H9 (cell line): ENCODE data around the gene ZSCAN16. TPM values are rescaled to one million over a fixed set of nuclear protein-coding genes. Genes with fewer than 3 reads are reported as not detected.

Source experiments
- DNase-seq: peaks from one replicate; pipeline ENCODE4 v3.0.0-alpha.2; 2017
- H2AFZ ChIP-seq: one replicate; pipeline ENCODE4 v1.6.1; 2013; ENCODE audit warnings: mild to moderate bottlenecking, low read length, control low read depth, moderate library complexity
- H2AK5ac ChIP-seq: 2 replicates; pipeline ENCODE4 v1.6.1; 2013; ENCODE audit warnings: low read length, control low read depth, mixed read lengths; ENCODE audit not compliant: insufficient read length
- H2BK120ac ChIP-seq: one replicate; pipeline ENCODE4 v1.6.1; 2013; ENCODE audit warnings: low read depth, mild to moderate bottlenecking, low read length, control low read depth, inconsistent platforms; ENCODE audit not compliant: poor library complexity, severe bottlenecking
- H2BK12ac ChIP-seq: 2 replicates; pipeline ENCODE4 v1.6.1; 2013; ENCODE audit warnings: low read length, control low read depth, mixed read lengths, low read depth; ENCODE audit not compliant: insufficient read length
- H2BK15ac ChIP-seq: 2 replicates; pipeline ENCODE4 v1.6.1; 2013; ENCODE audit warnings: low read depth, low read length, control low read depth
- H2BK20ac ChIP-seq: one replicate; pipeline ENCODE4 v1.6.1; 2013; ENCODE audit warnings: low read depth, mild to moderate bottlenecking, low read length, control low read depth, inconsistent platforms; ENCODE audit not compliant: poor library complexity, severe bottlenecking
- H2BK5ac ChIP-seq: 2 replicates; pipeline ENCODE4 v1.6.1; 2013; ENCODE audit warnings: low read length, control low read depth, mixed read lengths; ENCODE audit not compliant: insufficient read length
- H3K14ac ChIP-seq: 2 replicates; pipeline ENCODE4 v1.6.1; 2013; ENCODE audit warnings: low read length, control low read depth; ENCODE audit not compliant: insufficient read depth
- H3K18ac ChIP-seq: 2 replicates; pipeline ENCODE4 v1.6.1; 2013; ENCODE audit warnings: low read depth, mild to moderate bottlenecking, mixed read lengths, low read length, control low read depth; ENCODE audit not compliant: insufficient read length
- H3K23ac ChIP-seq: 2 replicates; pipeline ENCODE4 v1.6.1; 2013; ENCODE audit warnings: low read length, control low read depth, mixed read lengths, low read depth; ENCODE audit not compliant: insufficient read length
- H3K23me2 ChIP-seq: 2 replicates; pipeline ENCODE4 v1.6.1; 2013; ENCODE audit warnings: low read depth, mild to moderate bottlenecking, mixed read lengths, low read length, control low read depth; ENCODE audit not compliant: insufficient read length, poor library complexity, severe bottlenecking
- H3K27ac ChIP-seq: 2 replicates; pipeline ENCODE4 v1.5.1; 2013; ENCODE audit warnings: low read length, control low read depth, mixed read lengths, low read depth; ENCODE audit not compliant: insufficient read length
- H3K27me3 ChIP-seq: 2 replicates; pipeline ENCODE4 v1.6.1; 2013; ENCODE audit warnings: low read length, control low read depth, inconsistent platforms; ENCODE audit not compliant: insufficient read depth
- H3K4ac ChIP-seq: 2 replicates; pipeline ENCODE4 v1.6.1; 2013; ENCODE audit warnings: low read depth, mild to moderate bottlenecking, control low read depth, inconsistent platforms, low read length, moderate library complexity
- H3K4me1 ChIP-seq: 2 replicates; pipeline ENCODE4 v1.6.1; 2013; ENCODE audit warnings: low read length, control low read depth, inconsistent platforms; ENCODE audit not compliant: insufficient read depth
- H3K4me2 ChIP-seq: 2 replicates; pipeline ENCODE4 v1.6.1; 2013; ENCODE audit warnings: low read length, control low read depth, mixed read lengths; ENCODE audit not compliant: insufficient read length, insufficient read depth
- H3K56ac ChIP-seq: 2 replicates; pipeline ENCODE4 v1.6.1; 2013; ENCODE audit warnings: low read depth, mild to moderate bottlenecking, mixed read lengths, low read length, control low read depth; ENCODE audit not compliant: insufficient read length
- H3K79me1 ChIP-seq: 2 replicates; pipeline ENCODE4 v1.6.1; 2013; ENCODE audit warnings: low read depth, mild to moderate bottlenecking, moderate library complexity, low read length, control low read depth, inconsistent platforms; ENCODE audit not compliant: insufficient read depth, poor library complexity, severe bottlenecking
- H3K79me2 ChIP-seq: 2 replicates; pipeline ENCODE4 v1.6.1; 2013; ENCODE audit warnings: low read length, control low read depth, inconsistent platforms; ENCODE audit not compliant: insufficient read depth
- H3K9ac ChIP-seq: 2 replicates; pipeline ENCODE4 v1.6.1; 2013; ENCODE audit warnings: low read length, control low read depth, mixed read lengths; ENCODE audit not compliant: insufficient read length; ENCODE audit errors: extremely low read depth
- H3K9me3 ChIP-seq: one replicate; pipeline ENCODE4 v1.6.1; 2013; ENCODE audit warnings: low read depth, low read length, inconsistent platforms; ENCODE audit not compliant: control insufficient read depth
- H3T11ph ChIP-seq: one replicate; pipeline ENCODE4 v1.6.1; 2013; ENCODE audit warnings: mild to moderate bottlenecking, low read length, control low read depth, inconsistent platforms
- H4K20me1 ChIP-seq: one replicate; pipeline ENCODE4 v1.6.1; 2013; ENCODE audit not compliant: control insufficient read depth, insufficient read length, insufficient read depth
- H4K5ac ChIP-seq: 2 replicates; pipeline ENCODE4 v1.6.1; 2013; ENCODE audit warnings: low read depth, mild to moderate bottlenecking, mixed read lengths, low read length, control low read depth; ENCODE audit not compliant: insufficient read length
- H4K8ac ChIP-seq: replicated peaks from 2 replicates; pipeline ENCODE4 v1.6.1; 2013; ENCODE audit warnings: low read length, control low read depth, mixed read lengths, low read depth; ENCODE audit not compliant: insufficient read length
- H4K91ac ChIP-seq: 2 replicates; pipeline ENCODE4 v1.6.1; 2013; ENCODE audit warnings: low read depth, mild to moderate bottlenecking, moderate library complexity, mixed read lengths, low read length, control low read depth; ENCODE audit not compliant: insufficient read length
- H3K27ac Mint-ChIP-seq, 3 experiments: 2 replicates in 2 of 3; 3 replicates in 1 of 3; pipeline ENCODE4 v1.8.0; 2020 to 2021; ENCODE audit warnings: mixed read lengths in 3 of 3, mild to moderate bottlenecking in 1 of 3, moderate library complexity in 1 of 3
- H3K27me3 Mint-ChIP-seq: 2 replicates; pipeline ENCODE4 v1.8.0; 2021; ENCODE audit warnings: low read depth, mild to moderate bottlenecking, moderate library complexity, mixed read lengths
- H3K36me3 Mint-ChIP-seq, 3 experiments: 2 replicates in 2 of 3; 3 replicates in 1 of 3; pipeline ENCODE4 v1.8.0; 2020 to 2021; ENCODE audit warnings: low read depth in 3 of 3, mixed read lengths in 3 of 3; ENCODE audit not compliant: insufficient read depth in 1 of 3
- H3K4me1 Mint-ChIP-seq, 2 experiments: 2 replicates each; pipeline ENCODE4 v1.8.0; 2020; ENCODE audit warnings: mixed read lengths in 2 of 2
- H3K4me3 Mint-ChIP-seq, 2 experiments: 2 replicates in 1 of 2; 3 replicates in 1 of 2; pipeline ENCODE4 v1.8.0; 2020 to 2021; ENCODE audit warnings: mild to moderate bottlenecking in 2 of 2, mixed read lengths in 2 of 2, moderate library complexity in 1 of 2
- H3K9me3 Mint-ChIP-seq, 2 experiments: 2 replicates in 1 of 2; 3 replicates in 1 of 2; pipeline ENCODE4 v1.8.0; 2020; ENCODE audit warnings: mild to moderate bottlenecking in 2 of 2, mixed read lengths in 2 of 2, moderate library complexity in 1 of 2
- WGBS: extraction: QIAGEN DNeasy Blood & Tissue Kit; methylation state at CpG from one replicate; pipeline ENCODE4 v1.1.7; 2013; ENCODE audit warnings: missing lambda C conversion rate, low lambda C conversion rate, mixed read lengths; ENCODE audit not compliant: insufficient read length; ENCODE audit errors: extremely low coverage; 5-methylcytosine and 5-hydroxymethylcytosine counted together
- total RNA-seq: library from RNA; stranded (reverse); gene quantifications from 2 replicates; pipeline ENCODE4 v1.2.1, GENCODE V29; 2021
- TF ChIP-seq, protein P1 (sequence below): fragments of 200-600 bp; sonication (generic); conservative IDR thresholded peaks from 3 replicates; pipeline ENCODE4 v1.8.0; 2021; ENCODE audit warnings: antibody characterized with exemption, mild to moderate bottlenecking

ZSCAN16 gene
- total RNA-seq, 1 experiment from 2014 or later: 11.0 TPM

DNA sequence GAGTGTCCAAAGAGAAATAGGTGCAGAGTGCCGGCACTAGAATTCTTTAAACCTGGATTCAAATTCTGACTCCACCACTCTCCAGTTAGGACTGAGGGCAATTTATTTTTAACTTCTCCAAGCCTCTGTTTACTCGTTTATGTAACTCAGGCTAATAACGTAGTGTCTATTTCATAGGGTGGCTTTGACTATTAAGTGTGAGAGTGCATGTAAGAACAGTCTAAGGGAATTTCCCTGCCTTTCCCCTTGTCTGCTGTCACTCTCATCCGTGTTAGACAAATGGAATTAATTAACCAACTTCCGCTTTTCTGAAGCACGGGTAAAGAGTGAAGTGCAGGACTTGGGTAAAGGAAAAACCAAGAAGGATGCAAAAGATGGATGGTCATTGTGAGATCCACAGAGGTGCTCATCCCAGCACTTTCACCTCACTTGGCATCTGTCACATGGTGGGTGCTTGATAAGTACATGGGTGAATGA is 13.1 kb downstream of the ZSCAN16 start:
- no peak overlapping the region for H4K8ac ChIP-seq
- TF ChIP-seq, protein P1, sequence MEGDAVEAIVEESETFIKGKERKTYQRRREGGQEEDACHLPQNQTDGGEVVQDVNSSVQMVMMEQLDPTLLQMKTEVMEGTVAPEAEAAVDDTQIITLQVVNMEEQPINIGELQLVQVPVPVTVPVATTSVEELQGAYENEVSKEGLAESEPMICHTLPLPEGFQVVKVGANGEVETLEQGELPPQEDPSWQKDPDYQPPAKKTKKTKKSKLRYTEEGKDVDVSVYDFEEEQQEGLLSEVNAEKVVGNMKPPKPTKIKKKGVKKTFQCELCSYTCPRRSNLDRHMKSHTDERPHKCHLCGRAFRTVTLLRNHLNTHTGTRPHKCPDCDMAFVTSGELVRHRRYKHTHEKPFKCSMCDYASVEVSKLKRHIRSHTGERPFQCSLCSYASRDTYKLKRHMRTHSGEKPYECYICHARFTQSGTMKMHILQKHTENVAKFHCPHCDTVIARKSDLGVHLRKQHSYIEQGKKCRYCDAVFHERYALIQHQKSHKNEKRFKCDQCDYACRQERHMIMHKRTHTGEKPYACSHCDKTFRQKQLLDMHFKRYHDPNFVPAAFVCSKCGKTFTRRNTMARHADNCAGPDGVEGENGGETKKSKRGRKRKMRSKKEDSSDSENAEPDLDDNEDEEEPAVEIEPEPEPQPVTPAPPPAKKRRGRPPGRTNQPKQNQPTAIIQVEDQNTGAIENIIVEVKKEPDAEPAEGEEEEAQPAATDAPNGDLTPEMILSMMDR: no peak
- no peak overlapping the region for H3K14ac ChIP-seq
- H3K9ac ChIP-seq: peak overlapping the region; percentile 88
- no peak overlapping the region for H3K18ac ChIP-seq
- H2BK120ac ChIP-seq: no peak overlapping the region
- no peak overlapping the region for H2BK5ac ChIP-seq
- no peaks in the 10 kb centered on the region; the same call in 1 of the 2 replicates for H3K79me2 ChIP-seq
- H3K27ac ChIP-seq: no peak overlapping the region
- Mint-ChIP-seq H3K4me3 (peak overlapping the region; percentile 90 to 97), H3K9me3 (no peaks in the 10 kb centered on the region), H3K27me3 (peaks cover 23% of the 10 kb centered on the region), H3K36me3 (peaks cover 0 to 13% (median 3%) of the 10 kb centered on the region in 3 experiments; a peak in 5 of 7 replicates), H3K4me1 (peaks cover 19 to 25% of the 10 kb centered on the region in 2 experiments), H3K27ac (peak overlapping the region in 2 of 3 experiments; percentile 94 to 97; a peak in 4 of 7 replicates)
- no peaks in the 10 kb centered on the region; the same call in 1 of the 2 replicates for H3K27me3 ChIP-seq
- peaks cover 4% of the 10 kb centered on the region; the same call in 1 of the 2 replicates for H3K4me1 ChIP-seq
- no CpG with 5 or more reads among the region's 6 CpGs for WGBS
- no peak overlapping the region for H3K23ac ChIP-seq
- H2BK15ac ChIP-seq: no peak overlapping the region
- peak overlapping the region; percentile 75 for H3K4me2 ChIP-seq
- no peaks in the 10 kb centered on the region for H4K20me1 ChIP-seq
- H2BK12ac ChIP-seq: no peak overlapping the region
- no peak overlapping the region for H3T11ph ChIP-seq
- H2BK20ac ChIP-seq: no peak overlapping the region
- peaks cover 19% of the 10 kb centered on the region for H3K23me2 ChIP-seq
- H3K4ac ChIP-seq: no peak overlapping the region
- no peak overlapping the region for H2AK5ac ChIP-seq
- no peak for DNase-seq
- no peaks in the 10 kb centered on the region for H3K79me1 ChIP-seq
- H3K56ac ChIP-seq: no peak overlapping the region
- H4K91ac ChIP-seq: no peak overlapping the region
- no peaks in the 10 kb centered on the region for H3K9me3 ChIP-seq
- no peak overlapping the region for H4K5ac ChIP-seq
- H2AFZ ChIP-seq: peak overlapping the region; percentile 9
